SK-N-SH treated with all-trans-retinoic acid at 6 μM for 48 hours (cell line): ENCODE results near the gene GAMT.

Source experiments
- ATAC-seq: fragments of 200-7000 bp; cut with Tn5 transposase; 3 replicates; pipeline ENCODE4 v1.9.1; 2020; ENCODE audit warnings: mild to moderate bottlenecking, moderate library complexity
- ARNTL ChIP-seq: fragments of 450-650 bp; formaldehyde crosslinking; IDR thresholded peaks from 2 replicates; pipeline ENCODE4 v1.5.0; 2020; ENCODE audit warnings: low read depth, mild to moderate bottlenecking, moderate library complexity, borderline replicate concordance
- BACH2 ChIP-seq: fragments of 250-450 bp; sonication (Bioruptor Pico); IDR thresholded peaks from 2 replicates; pipeline ENCODE4 v1.9.0; 2021; ENCODE audit warnings: mild to moderate bottlenecking, borderline replicate concordance
- ESRRG ChIP-seq: fragments of 250-450 bp; sonication (Bioruptor Pico); IDR thresholded peaks from 2 replicates; pipeline ENCODE4 v1.6.1; 2021; ENCODE audit warnings: mild to moderate bottlenecking
- GLIS3 ChIP-seq: fragments of 250-450 bp; sonication (Bioruptor Pico); IDR thresholded peaks from 2 replicates; pipeline ENCODE4 v1.5.0; 2020; ENCODE audit warnings: mild to moderate bottlenecking, moderate library complexity
- ISL1 ChIP-seq: fragments of 250-450 bp; sonication (Bioruptor Pico); IDR thresholded peaks from 2 replicates; pipeline ENCODE4 v2.1.2; 2022; ENCODE audit warnings: mild to moderate bottlenecking, moderate library complexity
- OSR1 ChIP-seq: fragments of 250-450 bp; sonication (Bioruptor Pico); IDR thresholded peaks from 2 replicates; pipeline ENCODE4 v1.8.0; 2022; ENCODE audit warnings: moderate library complexity, mild to moderate bottlenecking, inconsistent platforms
- PATZ1 ChIP-seq: fragments of 250-450 bp; sonication (Bioruptor Pico); IDR thresholded peaks from 2 replicates; pipeline ENCODE4 v1.8.0; 2020; ENCODE audit warnings: mild to moderate bottlenecking, moderate library complexity, borderline replicate concordance
- POU6F1 ChIP-seq: fragments of 250-450 bp; sonication (Bioruptor Pico); IDR thresholded peaks from 2 replicates; pipeline ENCODE4 v1.8.0; 2021; ENCODE audit warnings: low read depth, mild to moderate bottlenecking, moderate library complexity, borderline replicate concordance
- PPARA ChIP-seq: fragments of 250-450 bp; sonication (Bioruptor Pico); IDR thresholded peaks from 2 replicates; pipeline ENCODE4 v1.5.0; 2020; ENCODE audit warnings: mild to moderate bottlenecking, borderline replicate concordance
- SNAI2 ChIP-seq: fragments of 250-450 bp; sonication (Bioruptor Pico); IDR thresholded peaks from 2 replicates; pipeline ENCODE4 v1.5.0; 2020; ENCODE audit warnings: mild to moderate bottlenecking, moderate library complexity
- TCF4 ChIP-seq: fragments of 250-450 bp; sonication (Bioruptor Pico); IDR thresholded peaks from 2 replicates; pipeline ENCODE4 v1.8.0; 2021; ENCODE audit warnings: mild to moderate bottlenecking, moderate library complexity, borderline replicate concordance
- TOX ChIP-seq: fragments of 250-450 bp; sonication (Bioruptor Pico); IDR thresholded peaks from 2 replicates; pipeline ENCODE4 v1.8.0; 2021; ENCODE audit warnings: mild to moderate bottlenecking, moderate library complexity, borderline replicate concordance
- ZC3H10 ChIP-seq: fragments of 250-450 bp; sonication (Bioruptor Pico); IDR thresholded peaks from 2 replicates; pipeline ENCODE4 v1.5.1; 2021; ENCODE audit warnings: mild to moderate bottlenecking, moderate library complexity
- ZFP3 ChIP-seq: fragments of 250-450 bp; sonication (Bioruptor Pico); IDR thresholded peaks from 2 replicates; pipeline ENCODE4 v1.5.0; 2020; ENCODE audit warnings: mild to moderate bottlenecking, moderate library complexity
- ZFP30 ChIP-seq: fragments of 450-650 bp; formaldehyde crosslinking; IDR thresholded peaks from 2 replicates; pipeline ENCODE4 v1.5.0; 2022; ENCODE audit warnings: mild to moderate bottlenecking, moderate library complexity
- ZNF565 ChIP-seq: fragments of 450-650 bp; formaldehyde crosslinking; conservative IDR thresholded peaks from 2 replicates; pipeline ENCODE4 v1.5.0; 2020; ENCODE audit warnings: low read depth, mild to moderate bottlenecking, moderate library complexity
- ZNF8 ChIP-seq: fragments of 450-650 bp; formaldehyde crosslinking; IDR thresholded peaks from 2 replicates; pipeline ENCODE4 v1.5.0; 2020; ENCODE audit warnings: mild to moderate bottlenecking, moderate library complexity
- TF ChIP-seq, protein P1 (sequence below): fragments of 250-450 bp; sonication (Bioruptor Pico); IDR thresholded peaks from 2 replicates; pipeline ENCODE4 v1.5.1; 2020; ENCODE audit warnings: low read depth, mild to moderate bottlenecking, moderate library complexity
- TF ChIP-seq, protein P2 (sequence below): fragments of 250-450 bp; sonication (Bioruptor Pico); IDR thresholded peaks from 2 replicates; pipeline ENCODE4 v1.5.1; 2021; ENCODE audit warnings: mild to moderate bottlenecking, moderate library complexity

Gene GAMT

GRCh38 chr19:1365319-1366269 lies 35.7 kb downstream of the GAMT start:
- TF ChIP-seq SNAI2 (CRISPR knock-in tag) (no peak), POU6F1 (CRISPR knock-in tag) (no peak), ZNF565 (CRISPR knock-in tag) (no peak), ARNTL (CRISPR knock-in tag) (no peak), BACH2 (no peak), TOX (CRISPR knock-in tag) (no peak), ZC3H10 (no peak), ESRRG (no peak), GLIS3 (CRISPR knock-in tag) (no peak), ZNF8 (no peak), ZFP30 (CRISPR knock-in tag) (no peak), TCF4 (CRISPR knock-in tag) (no peak), ISL1 (CRISPR knock-in tag) (no peak), ZFP3 (CRISPR knock-in tag) (no peak)
- TF ChIP-seq, protein P1, sequence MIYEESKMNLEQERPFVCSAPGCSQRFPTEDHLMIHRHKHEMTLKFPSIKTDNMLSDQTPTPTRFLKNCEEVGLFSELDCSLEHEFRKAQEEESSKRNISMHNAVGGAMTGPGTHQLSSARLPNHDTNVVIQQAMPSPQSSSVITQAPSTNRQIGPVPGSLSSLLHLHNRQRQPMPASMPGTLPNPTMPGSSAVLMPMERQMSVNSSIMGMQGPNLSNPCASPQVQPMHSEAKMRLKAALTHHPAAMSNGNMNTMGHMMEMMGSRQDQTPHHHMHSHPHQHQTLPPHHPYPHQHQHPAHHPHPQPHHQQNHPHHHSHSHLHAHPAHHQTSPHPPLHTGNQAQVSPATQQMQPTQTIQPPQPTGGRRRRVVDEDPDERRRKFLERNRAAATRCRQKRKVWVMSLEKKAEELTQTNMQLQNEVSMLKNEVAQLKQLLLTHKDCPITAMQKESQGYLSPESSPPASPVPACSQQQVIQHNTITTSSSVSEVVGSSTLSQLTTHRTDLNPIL (CRISPR knock-in tag), result no peak
- TF ChIP-seq, protein P2, sequence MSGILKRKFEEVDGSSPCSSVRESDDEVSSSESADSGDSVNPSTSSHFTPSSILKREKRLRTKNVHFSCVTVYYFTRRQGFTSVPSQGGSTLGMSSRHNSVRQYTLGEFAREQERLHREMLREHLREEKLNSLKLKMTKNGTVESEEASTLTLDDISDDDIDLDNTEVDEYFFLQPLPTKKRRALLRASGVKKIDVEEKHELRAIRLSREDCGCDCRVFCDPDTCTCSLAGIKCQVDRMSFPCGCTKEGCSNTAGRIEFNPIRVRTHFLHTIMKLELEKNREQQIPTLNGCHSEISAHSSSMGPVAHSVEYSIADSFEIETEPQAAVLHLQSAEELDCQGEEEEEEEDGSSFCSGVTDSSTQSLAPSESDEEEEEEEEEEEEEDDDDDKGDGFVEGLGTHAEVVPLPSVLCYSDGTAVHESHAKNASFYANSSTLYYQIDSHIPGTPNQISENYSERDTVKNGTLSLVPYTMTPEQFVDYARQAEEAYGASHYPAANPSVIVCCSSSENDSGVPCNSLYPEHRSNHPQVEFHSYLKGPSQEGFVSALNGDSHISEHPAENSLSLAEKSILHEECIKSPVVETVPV (CRISPR knock-in tag), result no peak
- ATAC-seq, result no peak

- TF ChIP-seq GLIS3 (CRISPR knock-in tag) (no peak), ISL1 (CRISPR knock-in tag) (no peak), PPARA (no peak), ZFP3 (CRISPR knock-in tag) (no peak), ZFP30 (CRISPR knock-in tag) (no peak)
- ATAC-seq, result no peak
Observed at GRCh38 chr19:1364070-1364704, 37.2 kb downstream of the GAMT start.

GRCh38 chr19:1363599-1363998 lies 37.7 kb downstream of the GAMT start:
- TF ChIP-seq, protein P1 (CRISPR knock-in tag), result no peak
- no peak for TF ChIP-seq TOX (CRISPR knock-in tag)
- no peak for TF ChIP-seq PATZ1
- no peak for TF ChIP-seq POU6F1 (CRISPR knock-in tag)
- no peak for TF ChIP-seq ESRRG
- TF ChIP-seq OSR1 (CRISPR knock-in tag), result no peak
- no peak for TF ChIP-seq SNAI2 (CRISPR knock-in tag)
- no peak for TF ChIP-seq PPARA
- TF ChIP-seq ZNF8, result no peak
- no peak for TF ChIP-seq BACH2
- no peak for TF ChIP-seq ZFP3 (CRISPR knock-in tag)
- TF ChIP-seq, all 23 proteins: peak for 0

More at GRCh38 chr19:1363599-1363998, 37.7 kb downstream of the GAMT start:
- no peak for ATAC-seq
